ENCODE measurements around the gene ZKSCAN4. TPM values are rescaled to one million over a fixed set of nuclear protein-coding genes. Genes with fewer than 3 reads are reported as not detected.

ZKSCAN4 gene
- total and polyA plus RNA-seq, 2 of the 8 experiments (the other 6 are each of a cell fraction or from before 2014, with no cell fraction given): 2.2 to 6.6 TPM

- TF ChIP-seq RNF2 (IDR thresholded peaks at IDR 0.05; ENCODE audit: borderline replicate concordance, low read depth, low read length, missing control alignments, poor library complexity, severe bottlenecking) (no peak), BCL11A (IDR thresholded peaks at IDR 0.05; ENCODE audit: low read depth in 2 of 2, low read length in 2 of 2) (no peak), USF2 (IDR thresholded peaks at IDR 0.05; ENCODE audit: low read length) (no peak), NANOG (IDR thresholded peaks at IDR 0.05; ENCODE audit: insufficient read depth, low read depth, low read length, poor library complexity, severe bottlenecking) (no peak), KDM1A (IDR thresholded peaks at IDR 0.05; ENCODE audit: borderline replicate concordance, low read length) (no peak), SP4 (IDR thresholded peaks at IDR 0.05; ENCODE audit: low read length) (no peak), ZNF274 (IDR thresholded peaks at IDR 0.05; ENCODE audit: borderline replicate concordance, extremely low read depth, low read length) (no peak), ATF3 (IDR thresholded peaks at IDR 0.05; ENCODE audit: insufficient read depth, low read depth, low read length) (no peak), ATF2 (IDR thresholded peaks at IDR 0.05; ENCODE audit: low read length) (no peak), EP300 (IDR thresholded peaks at IDR 0.05; ENCODE audit: borderline replicate concordance in 1 of 2, low read depth in 2 of 2, low read length in 2 of 2) (peak in 1 of 2 experiments; percentile 59; a peak in 1 of 3 replicates), SAP30 (IDR thresholded peaks at IDR 0.05; ENCODE audit: insufficient read depth, insufficient replicate concordance, low read length) (no peak)
Measured at GRCh38 chr6:28225056-28225834, 26.8 kb downstream of the ZKSCAN4 start, which contains the start of gene ZSCAN9 (continued).
